MCF 10A (cell line): ENCODE results near the gene BRSK1. TPM values are rescaled to one million over a fixed set of nuclear protein-coding genes. Genes with fewer than 3 reads are reported as not detected.

ENCODE experiments used
- BruUV-seq: library from RNA; stranded (reverse); fragments of 400-500 nt; replicated peaks from 2 replicates; lab custom pipeline; 2021; lab: Mats Ljungman, UMichigan
- CTCF ChIA-PET: fragments of 300-600 bp; sonication (Branson Sonifier 250); formaldehyde crosslinking; extraction: SDS; loops from one replicate; lab custom pipeline; 2021; ENCODE audit warnings: antibody characterized with exemption, inconsistent platforms; lab: Yijun Ruan, JAX
- POLR2A ChIA-PET: fragments of 300-600, 350-650 bp; sonication (Branson Sonifier 250); formaldehyde crosslinking; extraction: SDS; loops from one replicate; lab custom pipeline; 2020; ENCODE audit warnings: antibody characterized with exemption, inconsistent platforms; lab: Yijun Ruan, JAX
- DNase-seq: peaks from one replicate; pipeline ENCODE4 v3.0.0-alpha.2; 2018; ENCODE audit not compliant: unreplicated experiment
- H3K27ac Mint-ChIP-seq: one replicate; pipeline ENCODE4 v1.8.0; 2022; ENCODE audit warnings: mild to moderate bottlenecking, low read depth, mixed read lengths; ENCODE audit not compliant: unreplicated experiment
- H3K27me3 Mint-ChIP-seq: one replicate; pipeline ENCODE4 v1.8.0; 2022; ENCODE audit warnings: mixed read lengths; ENCODE audit not compliant: insufficient read depth, unreplicated experiment
- H3K36me3 Mint-ChIP-seq: one replicate; pipeline ENCODE4 v1.8.0; 2022; ENCODE audit warnings: mild to moderate bottlenecking, moderate library complexity, mixed read lengths; ENCODE audit not compliant: insufficient read depth, unreplicated experiment
- H3K4me1 Mint-ChIP-seq: one replicate; pipeline ENCODE4 v1.8.0; 2022; ENCODE audit warnings: mixed read lengths; ENCODE audit not compliant: insufficient read depth, unreplicated experiment
- H3K4me3 Mint-ChIP-seq: one replicate; pipeline ENCODE4 v1.8.0; 2022; ENCODE audit warnings: mild to moderate bottlenecking, moderate library complexity, mixed read lengths; ENCODE audit not compliant: unreplicated experiment
- H3K9me3 Mint-ChIP-seq: one replicate; pipeline ENCODE4 v1.8.0; 2022; ENCODE audit warnings: mixed read lengths; ENCODE audit not compliant: unreplicated experiment
- CTCF ChIP-seq: fragments of 200-600 bp; IDR thresholded peaks from one replicate; pipeline ENCODE4 v1.8.0; 2022; ENCODE audit warnings: antibody characterized with exemption, mild to moderate bottlenecking; ENCODE audit not compliant: unreplicated experiment
- intact Hi-C: fragments of 100-400 bp; cut with micrococcal nuclease; formaldehyde crosslinking; loops from 2 replicates; pipeline ENCODE4 v1.14.1; 2022
- total RNA-seq: library from RNA; stranded (reverse); gene quantifications from 2 replicates; pipeline ENCODE4 v1.2.3, GENCODE V29; 2022

The BRSK1 gene
- total RNA-seq, 1 experiment from 2014 or later: 5.1 TPM

DNA sequence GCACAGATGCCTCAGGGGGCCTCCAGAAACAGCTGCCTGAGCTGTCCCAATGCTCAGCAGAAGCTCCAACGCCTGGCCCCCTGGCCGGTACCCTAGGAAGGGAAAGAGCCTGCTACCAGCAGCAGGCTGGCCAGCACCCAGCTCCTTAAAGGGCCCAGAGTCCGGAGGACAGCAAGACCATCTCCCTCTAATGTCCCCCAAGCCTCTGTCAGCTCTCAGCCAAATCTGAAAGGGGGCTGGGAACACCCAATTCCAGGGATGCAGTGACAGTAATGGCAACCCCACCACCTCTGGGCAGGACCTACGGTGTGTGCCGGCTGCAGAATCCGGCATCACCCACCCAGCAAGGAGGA, 29.2 kb upstream of the BRSK1 start:
- BruUV-seq: no TSS peak
- DNase-seq: no peak
- no peaks in the 10 kb centered on the region for H3K27me3 Mint-ChIP-seq
- intact Hi-C loops: no loop called here
- CTCF ChIA-PET: interaction anchor here (0.7 to 1.0 kb wide), 2 partner anchors 107 to 190 kb away, joined by 3 read pairs; no protein-coding TSS in a partner anchor
- no peak overlapping the region for H3K4me3 Mint-ChIP-seq
- H3K9me3 Mint-ChIP-seq: no peaks in the 10 kb centered on the region
- H3K36me3 Mint-ChIP-seq: peaks cover 22% of the 10 kb centered on the region
- H3K4me1 Mint-ChIP-seq: peaks cover 45% of the 10 kb centered on the region
- POLR2A ChIA-PET: interaction anchor here (0.7 to 1.0 kb wide), 2 partner anchors 16 to 137 kb away, joined by 3 read pairs; no protein-coding TSS in a partner anchor
- H3K27ac Mint-ChIP-seq: peak overlapping the region; percentile 92
- TF ChIP-seq CTCF: no peak

DNA sequence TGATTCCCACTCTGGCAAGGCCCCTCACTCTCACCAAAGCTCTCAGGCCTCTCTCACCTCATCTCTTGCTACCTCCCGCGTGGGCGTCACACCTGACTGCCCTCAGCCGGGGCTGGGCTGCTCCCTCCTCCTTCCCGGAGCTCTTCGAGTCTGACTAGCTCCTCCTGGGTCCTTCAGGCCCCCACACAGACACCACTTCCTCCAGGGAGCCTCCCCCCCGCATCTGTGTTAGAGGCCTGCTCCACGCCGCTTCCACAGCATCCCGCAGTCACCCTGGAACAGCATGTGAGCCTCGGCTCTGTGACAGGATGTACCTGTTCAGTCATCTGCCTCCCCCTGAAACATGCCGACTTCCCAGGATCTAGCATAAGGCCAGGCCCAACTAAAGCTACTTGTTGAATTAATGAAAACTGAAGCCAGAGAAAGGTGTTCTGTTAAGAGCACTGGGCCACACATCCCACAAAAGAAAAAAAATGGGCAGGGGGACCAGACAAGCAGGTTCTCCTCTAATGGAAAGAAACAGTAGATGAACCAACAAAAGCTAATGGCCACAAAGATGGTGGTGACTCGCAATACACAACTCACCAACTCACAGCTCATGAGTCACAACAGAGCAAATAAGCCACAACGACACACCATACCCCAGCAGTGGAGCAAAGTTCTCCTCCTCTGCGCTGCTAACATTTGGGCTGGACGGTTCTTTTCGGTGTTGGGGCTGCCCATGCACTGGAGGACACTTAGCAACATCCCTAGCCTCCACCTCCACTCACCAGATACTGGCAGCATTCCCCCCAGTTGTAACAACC, 28.0 kb upstream of the BRSK1 start:
- ChIA-PET CTCF (interaction anchor here (0.6 to 1.3 kb wide), 8 partner anchors 11 to 1365 kb away, joined by 3 to 6 read pairs (median 3); no protein-coding TSS in a partner anchor), POLR2A (interaction anchor here (0.5 to 3.3 kb wide), 7 partner anchors 23 to 138 kb away, joined by 3 to 16 read pairs (median 4); partner anchors contain the start of genes SYT5 and TMEM238)
- intact Hi-C loops: loop anchor here (5.0 kb wide), 1 partner anchor 89 kb away; the partner anchor contains the start of gene DNAAF3
- no peaks in the 10 kb centered on the region for H3K27me3 Mint-ChIP-seq
- no TSS peak for BruUV-seq
- peak overlapping the region; percentile 88 for H3K4me3 Mint-ChIP-seq
- no peak for TF ChIP-seq CTCF
- no peaks in the 10 kb centered on the region for H3K9me3 Mint-ChIP-seq
- H3K27ac Mint-ChIP-seq: peak overlapping the region; percentile 92
- peaks cover 42% of the 10 kb centered on the region for H3K4me1 Mint-ChIP-seq
- DNase-seq: peak; percentile 20
- H3K36me3 Mint-ChIP-seq: peaks cover 24% of the 10 kb centered on the region

- Mint-ChIP-seq H3K4me1 (peaks cover 36% of the 10 kb centered on the region), H3K4me3 (peak overlapping the region; percentile 88), H3K9me3 (no peaks in the 10 kb centered on the region), H3K36me3 (peaks cover 25% of the 10 kb centered on the region), H3K27me3 (no peaks in the 10 kb centered on the region), H3K27ac (peak overlapping the region; percentile 92)
- no peak for TF ChIP-seq CTCF
- intact Hi-C loops: loop anchor here (5.0 kb wide), 1 partner anchor 90 kb away; the partner anchor contains the start of gene DNAAF3
- TSS peak; percentile 29 for BruUV-seq
- CTCF ChIA-PET: interaction anchor here (1.1 to 1.6 kb wide), 4 partner anchors 24 to 116 kb away, joined by 3 to 6 read pairs (median 4); partner anchors contain the start of gene DNAAF3
- DNase-seq: no peak
- POLR2A ChIA-PET: interaction anchor here (0.6 to 3.3 kb wide), 9 partner anchors 9 to 1343 kb away, joined by 3 to 16 read pairs (median 4); partner anchors contain the start of genes SYT5 and TMEM238
Observed at GRCh38 chr19:55256562-55257460, 27.0 kb upstream of the BRSK1 start.
